ENCODE data around the gene MINK1. TPM values are rescaled to one million over a fixed set of nuclear protein-coding genes. Genes with fewer than 3 reads are reported as not detected.

The MINK1 gene
- total and polyA plus RNA-seq, 2 of the 13 experiments (the other 11 are each of a cell fraction or from before 2014, with no cell fraction given): 17.2 to 63.9 TPM

- TF ChIP-seq ZSCAN21 (CRISPR knock-in tag; IDR thresholded peaks at IDR 0.05; ENCODE audit: borderline replicate concordance): 0 out of 2 replicates have a peak, but pooled peaks have one; percentile 41
- no peak for TF ChIP-seq SOX6 (IDR thresholded peaks at IDR 0.05)
- no peak for TF ChIP-seq SOX6 (CRISPR knock-in tag; IDR thresholded peaks at IDR 0.05)
- TF ChIP-seq CC2D1A (CRISPR knock-in tag; IDR thresholded peaks at IDR 0.05): no peak
- no peak for TF ChIP-seq FOXO4 (CRISPR knock-in tag; conservative IDR thresholded peaks at IDR 0.05)
- no peak; the same call in 1 of the 2 replicates for TF ChIP-seq SALL1 (CRISPR knock-in tag; IDR thresholded peaks at IDR 0.05)
- no peak for TF ChIP-seq SALL2 (CRISPR knock-in tag; IDR thresholded peaks at IDR 0.05)
- TF ChIP-seq FOXP4 (CRISPR knock-in tag; IDR thresholded peaks at IDR 0.05): no peak
- TF ChIP-seq MLLT10 (CRISPR knock-in tag; IDR thresholded peaks at IDR 0.05): no peak
- no peak for TF ChIP-seq ADNP (CRISPR knock-in tag; IDR thresholded peaks at IDR 0.05)
- no peak for TF ChIP-seq SOX5 (CRISPR knock-in tag; IDR thresholded peaks at IDR 0.05; ENCODE audit: borderline replicate concordance)
- no peak for TF ChIP-seq ZNF563 (CRISPR knock-in tag; IDR thresholded peaks at IDR 0.05)
- no peak for TF ChIP-seq KIAA2018 (CRISPR knock-in tag; IDR thresholded peaks at IDR 0.05; ENCODE audit: borderline replicate concordance)
These were observed 971 bp downstream of the MINK1 start (continued) for GRCh38 chr17:4833941-4834680.
